IPS-11a (cell line): ENCODE results near the gene FSD1L.
"Not testable (repeated sequence)": the region's sequence is repeated elsewhere in the genome, so short reads cannot be mapped to it uniquely, and the experiment has no call there.

Source experiments
- H3K4me3 ChIP-seq: one replicate; pipeline ENCODE4 v1.5.1; 2013; ENCODE audit warnings: low read depth, low read length, control low read depth

FSD1L gene

GRCh38 chr9:105479846-105480245 lies 32.0 kb downstream of the FSD1L start:
- H3K4me3 ChIP-seq, result no peak overlapping the region

- H3K4me3 ChIP-seq, result no peak overlapping the region
Observed at GRCh38 chr9:105483618-105484017, 35.8 kb downstream of the FSD1L start.

- H3K4me3 ChIP-seq, result no peak overlapping the region
Observed at GRCh38 chr9:105484226-105484625, 36.4 kb downstream of the FSD1L start.

GRCh38 chr9:105485131-105485530 lies 37.3 kb downstream of the FSD1L start:
- no peak overlapping the region for H3K4me3 ChIP-seq

GRCh38 chr9:105496826-105497225 lies 49.0 kb downstream of the FSD1L start:
- H3K4me3 ChIP-seq, result no peak overlapping the region

- no peak overlapping the region for H3K4me3 ChIP-seq
Observed at GRCh38 chr9:105497704-105498103, 49.9 kb downstream of the FSD1L start.

GRCh38 chr9:105500108-105500766 lies 52.4 kb downstream of the FSD1L start:
- no peak overlapping the region for H3K4me3 ChIP-seq

- no peak overlapping the region for H3K4me3 ChIP-seq
Observed at GRCh38 chr9:105501414-105501813, 53.6 kb downstream of the FSD1L start.

- H3K4me3 ChIP-seq, result no peak overlapping the region
Observed at GRCh38 chr9:105502276-105502675, 54.4 kb downstream of the FSD1L start.

GRCh38 chr9:105503881-105504280 lies 56.0 kb downstream of the FSD1L start:
- H3K4me3 ChIP-seq, result no peak overlapping the region

GRCh38 chr9:105507096-105507790 lies 59.4 kb downstream of the FSD1L start:
- H3K4me3 ChIP-seq, result no peak overlapping the region

GRCh38 chr9:105508530-105508929 lies 60.7 kb downstream of the FSD1L start:
- no peak overlapping the region for H3K4me3 ChIP-seq

- H3K4me3 ChIP-seq, result no peak overlapping the region
Observed at GRCh38 chr9:105510024-105510423, 62.2 kb downstream of the FSD1L start.

GRCh38 chr9:105511446-105511845 lies 63.6 kb downstream of the FSD1L start:
- H3K4me3 ChIP-seq, result no peak overlapping the region

- no peak overlapping the region for H3K4me3 ChIP-seq
Observed at GRCh38 chr9:105515811-105516413, 68.1 kb downstream of the FSD1L start.

- not testable (repeated sequence) for H3K4me3 ChIP-seq
Observed at GRCh38 chr9:105519710-105520369, 72.0 kb downstream of the FSD1L start.

GRCh38 chr9:105520992-105521391 lies 73.2 kb downstream of the FSD1L start:
- H3K4me3 ChIP-seq, result not testable (repeated sequence)

GRCh38 chr9:105522618-105523385 lies 75.0 kb downstream of the FSD1L start:
- not testable (repeated sequence) for H3K4me3 ChIP-seq

GRCh38 chr9:105531530-105531929 lies 83.7 kb downstream of the FSD1L start:
- no peak overlapping the region for H3K4me3 ChIP-seq

- no peak overlapping the region for H3K4me3 ChIP-seq
Observed at GRCh38 chr9:105535920-105536668, 88.3 kb downstream of the FSD1L start.
